ENCODE results near the gene MTLN.
"Not testable (repeated sequence)": the region's sequence is repeated elsewhere in the genome, so short reads cannot be mapped to it uniquely, and the experiment has no call there.

MTLN gene

DNA sequence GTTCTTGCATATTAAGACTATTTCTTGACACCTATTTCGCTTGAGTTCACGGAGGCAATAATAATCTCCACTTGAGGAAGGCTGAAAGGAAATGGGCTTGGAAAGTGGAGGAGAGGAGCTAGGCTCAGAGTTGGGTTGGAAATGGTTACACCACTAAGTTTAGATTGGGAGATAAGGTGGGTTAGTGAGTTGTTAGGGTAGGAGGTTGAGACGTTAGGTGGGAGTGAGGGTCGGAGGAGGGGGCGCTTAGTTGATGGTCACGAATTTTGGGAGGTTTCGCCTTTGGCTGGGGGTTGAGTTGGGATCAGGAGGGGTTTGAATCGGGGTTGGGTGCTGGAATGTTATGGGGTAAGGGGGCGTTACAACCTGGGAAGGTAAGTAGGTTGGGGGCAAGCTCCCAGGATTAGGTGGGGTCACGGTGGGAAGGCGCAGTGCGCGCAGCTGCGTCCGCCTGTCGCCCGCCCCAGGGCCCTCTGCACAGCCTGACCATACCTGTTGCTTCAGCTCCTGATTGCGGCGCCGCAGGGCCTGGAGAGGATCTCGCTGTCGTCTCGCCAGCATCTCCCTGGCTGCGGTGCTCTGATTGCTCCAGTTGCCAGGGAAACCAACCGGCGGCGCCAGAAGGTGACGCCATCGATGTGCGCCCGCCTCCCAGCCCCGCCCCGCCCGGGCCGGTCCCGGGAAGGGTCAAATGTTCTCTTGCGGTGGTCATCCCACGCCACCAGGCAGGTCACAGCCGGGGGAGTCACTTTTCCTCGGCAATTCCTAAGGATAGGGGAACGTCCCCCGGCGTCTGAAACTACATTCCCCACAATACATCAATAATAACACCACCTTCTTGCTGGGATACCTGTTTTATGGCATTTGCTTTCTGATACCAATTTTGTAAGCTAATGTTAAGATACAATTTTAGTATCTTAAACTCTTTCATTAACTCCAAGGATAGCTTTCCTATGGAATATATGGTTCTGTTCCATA is 7.7 kb downstream of the MTLN start, which contains the start of gene NPHP1:
Gene NPHP1, minus strand, starts transcription at position 606 of the 978 bp plus-strand sequence. Its CDS starts 45 bp downstream, at position 561.
- peak; percentile 86 for DNase-seq (ENCODE audit: low spot score)

DNA sequence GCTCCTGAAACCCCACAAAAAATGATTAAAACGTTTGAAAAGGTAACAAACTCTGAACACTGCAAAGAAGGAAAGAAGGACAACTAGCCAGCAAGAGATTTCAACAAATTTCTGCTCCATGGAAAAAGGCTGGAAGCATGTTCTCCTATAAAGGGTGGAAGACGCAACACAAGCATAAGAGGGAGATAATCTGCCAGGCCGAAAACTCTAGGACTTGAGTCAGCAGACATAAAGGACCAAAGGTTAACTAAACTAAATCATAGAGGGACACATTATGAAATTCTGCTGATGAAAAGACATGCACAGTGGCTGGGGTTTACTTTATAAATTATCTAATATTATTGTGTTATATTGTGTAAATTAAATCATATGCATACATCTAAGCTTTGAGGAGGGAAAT is 14.3 kb downstream of the MTLN start:
- no peak for DNase-seq (ENCODE audit: low spot score)

DNA sequence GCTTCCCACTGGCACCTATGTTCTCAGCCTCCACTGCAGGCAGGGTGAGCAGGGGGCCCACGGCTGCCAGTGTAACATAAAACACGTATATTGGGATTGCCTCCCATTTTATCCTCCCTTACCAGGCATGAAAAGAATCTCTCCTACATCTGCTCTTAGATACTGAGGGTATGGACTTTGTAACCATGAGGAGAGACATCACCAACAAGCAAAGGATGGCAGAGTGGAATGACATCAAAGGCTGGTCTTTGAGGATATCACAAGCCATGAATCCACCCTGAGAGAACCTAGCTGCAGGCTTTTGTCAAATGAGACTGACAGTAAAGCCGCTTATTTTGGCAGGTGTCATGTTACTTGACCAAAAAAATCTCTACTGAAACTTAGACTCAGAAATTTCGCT is 14.9 kb downstream of the MTLN start:
- no peak for DNase-seq (ENCODE audit: low spot score)

DNA sequence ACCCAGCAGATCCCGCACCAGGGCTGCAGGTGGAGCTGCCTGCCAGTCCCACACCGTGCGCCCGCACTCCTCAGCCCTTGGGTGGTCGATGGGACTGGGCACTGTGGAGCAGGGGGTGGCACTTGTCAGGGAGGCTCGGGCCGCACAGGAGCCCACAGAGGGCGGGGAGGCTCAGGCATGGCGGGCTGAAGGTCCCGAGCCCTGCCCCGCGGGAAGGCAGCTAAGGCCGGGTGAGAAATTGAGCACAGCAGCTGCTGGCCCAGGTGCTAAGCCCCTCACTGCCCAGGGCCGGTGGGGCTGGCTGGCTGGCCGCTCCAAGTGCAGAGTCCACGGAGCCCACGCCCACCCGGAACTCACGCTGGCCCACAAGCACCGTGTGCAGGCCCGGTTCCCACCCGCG is 22.2 kb downstream of the MTLN start:
- DNase-seq (ENCODE audit: low spot score) = not testable (repeated sequence)

DNA sequence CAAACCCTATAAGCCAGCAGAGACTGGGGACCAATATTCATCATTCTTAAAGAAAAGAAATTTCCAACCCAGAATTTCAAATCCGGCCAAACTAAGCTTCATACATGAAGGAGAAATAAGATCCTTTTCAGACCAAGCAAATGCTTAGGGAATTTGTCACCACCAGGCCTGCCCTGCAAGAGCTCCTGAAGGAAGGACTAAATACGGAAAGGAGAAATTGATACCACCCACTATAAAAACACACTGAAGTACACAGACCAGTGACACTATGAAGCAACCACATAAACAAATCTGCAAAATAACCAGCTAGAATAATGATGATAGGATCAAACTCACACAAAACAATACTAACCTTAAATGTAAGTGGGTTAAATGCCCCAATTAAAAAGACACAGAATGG is 29.9 kb downstream of the MTLN start:
- no peak for DNase-seq (ENCODE audit: low spot score)

DNA sequence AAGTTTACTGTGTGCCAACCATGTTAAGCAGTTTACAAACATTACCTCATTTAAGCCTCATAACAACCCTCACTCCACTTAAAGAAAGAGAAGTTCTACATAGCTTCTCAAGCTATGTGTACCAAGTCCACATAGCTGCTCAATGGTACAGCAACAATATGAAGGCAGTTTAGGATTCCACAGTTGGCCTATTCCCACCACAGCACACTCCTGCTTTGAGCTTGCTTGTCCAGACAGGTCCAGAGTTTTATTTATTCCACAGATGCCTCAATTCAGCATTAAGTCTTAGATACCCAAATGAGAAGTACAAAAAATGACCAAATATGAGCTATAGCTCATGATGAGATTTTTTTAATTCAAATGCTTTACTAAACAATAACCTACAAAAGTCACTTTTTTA is 32.3 kb downstream of the MTLN start:
- DNase-seq (ENCODE audit: low spot score) = no peak

DNA sequence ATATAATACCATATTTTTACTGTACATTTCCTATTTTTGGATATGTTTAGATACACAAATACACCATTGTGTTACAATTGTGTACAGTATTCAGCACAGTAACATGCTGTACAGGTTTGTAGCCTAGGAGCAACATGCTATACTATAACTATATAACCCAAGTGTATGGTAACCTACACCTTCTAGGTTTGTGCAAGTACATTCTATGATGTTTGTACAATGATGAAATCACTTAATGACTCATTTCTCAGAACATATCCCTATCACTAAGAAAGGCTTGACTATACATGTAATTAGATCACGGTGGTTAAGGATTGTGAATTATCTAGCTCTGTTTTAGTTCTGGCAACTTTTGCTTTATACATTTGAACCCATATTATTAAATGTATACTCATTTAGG is 38.8 kb downstream of the MTLN start:
- no peak for DNase-seq (ENCODE audit: low spot score)

DNA sequence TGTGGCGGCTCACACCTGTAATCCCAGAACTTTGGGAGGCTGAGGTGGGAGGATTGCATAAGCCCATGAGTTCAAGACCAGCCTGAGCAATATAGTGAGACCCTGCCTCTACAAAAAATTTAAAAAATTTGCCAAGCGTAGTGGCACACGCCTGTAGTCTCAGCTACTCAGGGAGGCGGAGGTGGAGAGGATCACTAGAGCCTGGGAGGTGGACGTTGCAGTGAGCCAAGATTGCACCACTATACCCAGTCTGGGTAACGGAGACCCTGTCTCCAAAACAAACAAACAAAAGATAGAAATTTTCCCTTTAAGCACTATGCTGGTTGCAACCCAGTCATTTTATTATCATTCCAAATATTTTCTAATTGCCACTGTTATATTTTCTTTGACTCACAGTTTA is 39.8 kb downstream of the MTLN start:
- no peak for DNase-seq (ENCODE audit: low spot score)

DNA sequence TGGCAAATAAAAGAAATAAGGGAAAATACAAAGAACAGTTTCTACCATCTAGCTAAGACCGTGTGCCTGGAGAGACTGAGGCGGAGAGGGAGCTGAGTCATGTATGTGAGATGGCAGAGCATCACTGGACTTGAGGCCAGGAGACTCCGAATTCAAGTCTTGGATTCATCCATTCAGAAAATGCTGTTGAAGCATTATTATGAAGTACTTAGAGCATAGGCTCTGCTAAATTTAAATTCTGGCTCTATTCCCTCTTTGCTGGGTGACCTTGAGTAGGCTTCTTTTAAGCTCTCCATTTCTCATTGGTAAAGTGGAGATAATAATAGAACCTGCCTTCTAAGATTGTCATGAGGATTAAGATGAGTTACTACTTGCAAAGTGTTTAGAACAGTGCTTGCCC is 42.2 kb downstream of the MTLN start:
- no peak for DNase-seq (ENCODE audit: low spot score)

DNA sequence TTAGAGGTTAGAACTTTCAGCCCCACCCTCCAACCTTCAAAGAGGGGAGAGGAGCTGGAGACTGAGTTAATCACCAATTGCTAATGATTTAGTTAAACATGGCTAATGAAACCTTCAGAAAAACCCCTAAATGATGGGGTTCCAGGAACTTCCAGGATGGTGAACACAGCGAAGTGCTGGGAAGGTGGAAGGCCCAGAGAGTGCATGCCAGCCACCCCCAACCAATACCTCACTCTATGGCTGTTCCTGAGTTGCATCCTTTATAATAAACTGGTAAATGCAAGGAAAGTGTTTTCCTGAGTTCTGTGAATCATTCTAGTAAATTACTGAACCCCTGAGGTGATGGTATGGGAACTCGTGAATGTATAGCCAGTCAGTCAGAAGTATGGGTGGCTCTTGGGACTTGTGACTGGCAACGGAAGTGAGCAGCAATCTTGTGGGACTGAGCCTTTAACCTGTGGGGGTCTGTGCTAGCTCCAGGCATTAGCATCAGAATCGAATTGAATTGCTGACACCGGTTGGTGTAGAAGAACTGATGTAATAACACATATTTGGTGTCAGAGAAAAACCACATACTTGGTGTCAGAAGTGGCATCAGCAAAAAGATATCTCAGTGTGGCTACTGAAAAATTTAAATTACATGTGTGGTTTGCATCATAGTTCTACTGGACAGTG is 44.9 kb downstream of the MTLN start:
- DNase-seq (ENCODE audit: low spot score) = no peak

DNA sequence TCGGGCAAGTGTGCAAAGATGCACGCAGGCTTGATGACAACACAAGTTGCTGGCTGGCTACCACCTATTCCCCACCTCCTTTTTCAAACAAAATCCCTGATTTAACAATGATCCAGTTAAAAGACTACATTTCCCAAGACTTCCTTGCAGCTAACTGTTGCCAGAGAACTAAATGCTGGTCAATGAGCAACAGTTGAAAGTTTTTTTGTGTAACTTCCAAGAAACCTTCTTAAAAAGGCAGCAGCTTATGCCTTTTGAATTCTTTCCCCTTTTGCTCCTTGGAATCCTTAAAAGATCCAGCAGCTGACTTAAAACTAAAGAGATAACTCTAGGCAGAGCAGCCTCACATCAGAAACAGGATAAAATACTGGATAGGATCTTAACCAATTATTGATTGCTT is 46.1 kb downstream of the MTLN start:
- DNase-seq (ENCODE audit: low spot score) = no peak

All from SK-N-DZ (cell line).